ENCODE results near the gene IPMK.

The IPMK gene

GRCh38 chr10:58219875-58220274, 47.8 kb downstream of the IPMK start:
- no peak overlapping the region for H3K27ac ChIP-seq (ENCODE audit: low read depth, low read length)
- no peaks in the 10 kb centered on the region for H3F3A ChIP-seq (ENCODE audit: insufficient read depth)
- no peaks in the 10 kb centered on the region for H3K79me2 ChIP-seq (ENCODE audit: insufficient read depth, low read length)
- H3K4me2 ChIP-seq (ENCODE audit: low read depth, low read length, poor library complexity, severe bottlenecking), result no peak overlapping the region
- no peak overlapping the region for H3K4me3 ChIP-seq (ENCODE audit: insufficient read depth, low read length, poor library complexity, severe bottlenecking)
- H3K9me2 ChIP-seq (replicated peaks; ENCODE audit: insufficient read depth, low read length), result no peaks in the 10 kb centered on the region
- no peaks in the 10 kb centered on the region for H4K20me1 ChIP-seq (ENCODE audit: low read depth, low read length)
- H3K9ac ChIP-seq (ENCODE audit: low read length), result no peak overlapping the region
- H3K27me3 ChIP-seq (ENCODE audit: low read length), result no peaks in the 10 kb centered on the region
- H3K9me3 ChIP-seq (ENCODE audit: insufficient read depth, low read length), result no peaks in the 10 kb centered on the region
- TF ChIP-seq CTCF (IDR thresholded peaks at IDR 0.05; ENCODE audit: insufficient read depth, low read length, poor library complexity, severe bottlenecking), result no peak
- no peak for TF ChIP-seq EZH2phosphoT487 (conservative IDR thresholded peaks at IDR 0.05; ENCODE audit: low read length)
- H2AFZ ChIP-seq (ENCODE audit: low read depth, low read length, severe bottlenecking), result no peak overlapping the region
- peaks cover 12% of the 10 kb centered on the region; the same call in 1 of the 2 replicates for H3K36me3 ChIP-seq (ENCODE audit: low read length)

- Histone ChIP-seq H3K27me3 (ENCODE audit: low read length) (no peaks in the 10 kb centered on the region), H3K4me2 (ENCODE audit: low read depth, low read length, poor library complexity, severe bottlenecking) (no peak overlapping the region)
- TF ChIP-seq CTCF (IDR thresholded peaks at IDR 0.05; ENCODE audit: insufficient read depth, low read length, poor library complexity, severe bottlenecking) (no peak), EZH2phosphoT487 (conservative IDR thresholded peaks at IDR 0.05; ENCODE audit: low read length) (no peak)
Observed at GRCh38 chr10:58217612-58218011, 50.1 kb downstream of the IPMK start.

GRCh38 chr10:58212622-58213021, 55.1 kb downstream of the IPMK start:
- no peak overlapping the region for H3K27ac ChIP-seq (ENCODE audit: low read depth, low read length)
- no peaks in the 10 kb centered on the region for H3K79me2 ChIP-seq (ENCODE audit: insufficient read depth, low read length)
- no peaks in the 10 kb centered on the region for H3K9me3 ChIP-seq (ENCODE audit: insufficient read depth, low read length)
- H2AFZ ChIP-seq (ENCODE audit: low read depth, low read length, severe bottlenecking), result no peak overlapping the region
- H4K20me1 ChIP-seq (ENCODE audit: low read depth, low read length), result no peaks in the 10 kb centered on the region
- H3K27me3 ChIP-seq (ENCODE audit: low read length), result no peaks in the 10 kb centered on the region
- no peaks in the 10 kb centered on the region for H3K9me2 ChIP-seq (replicated peaks; ENCODE audit: insufficient read depth, low read length)
- H3K9ac ChIP-seq (ENCODE audit: low read length), result no peak overlapping the region
- peaks cover 5% of the 10 kb centered on the region for H3K36me3 ChIP-seq (ENCODE audit: low read length)
- TF ChIP-seq EZH2phosphoT487 (conservative IDR thresholded peaks at IDR 0.05; ENCODE audit: low read length) (no peak), CTCF (IDR thresholded peaks at IDR 0.05; ENCODE audit: insufficient read depth, low read length, poor library complexity, severe bottlenecking) (no peak)
- no peaks in the 10 kb centered on the region for H3F3A ChIP-seq (ENCODE audit: insufficient read depth)
- no peak overlapping the region for H3K4me2 ChIP-seq (ENCODE audit: low read depth, low read length, poor library complexity, severe bottlenecking)
- H3K4me3 ChIP-seq (ENCODE audit: insufficient read depth, low read length, poor library complexity, severe bottlenecking), result no peak overlapping the region

More at GRCh38 chr10:58217612-58218011, 50.1 kb downstream of the IPMK start:
- no peak overlapping the region for H3K9ac ChIP-seq (ENCODE audit: low read length)
- H3K9me2 ChIP-seq (replicated peaks; ENCODE audit: insufficient read depth, low read length), result no peaks in the 10 kb centered on the region
- no peaks in the 10 kb centered on the region for H3K9me3 ChIP-seq (ENCODE audit: insufficient read depth, low read length)
- H3K79me2 ChIP-seq (ENCODE audit: insufficient read depth, low read length), result no peaks in the 10 kb centered on the region
- H2AFZ ChIP-seq (ENCODE audit: low read depth, low read length, severe bottlenecking), result no peak overlapping the region
- no peaks in the 10 kb centered on the region for H3F3A ChIP-seq (ENCODE audit: insufficient read depth)
- H4K20me1 ChIP-seq (ENCODE audit: low read depth, low read length), result no peaks in the 10 kb centered on the region
- no peak overlapping the region for H3K27ac ChIP-seq (ENCODE audit: low read depth, low read length)
- H3K4me3 ChIP-seq (ENCODE audit: insufficient read depth, low read length, poor library complexity, severe bottlenecking), result no peak overlapping the region
- H3K36me3 ChIP-seq (ENCODE audit: low read length), result peaks cover 11% of the 10 kb centered on the region
